Thymus (tissue), 11 donors: ENCODE data around the gene TELO2. TPM values are rescaled to one million over a fixed set of nuclear protein-coding genes. Genes with fewer than 3 reads are reported as not detected.

Experiments
- DNase-seq, 9 donors: peaks; one replicate each; pipeline ENCODE4 v3.0.0-alpha.2; 2013; ENCODE audit warnings: low spot score in 9 of 9, low read depth in 6 of 9, missing footprints in 1 of 9
- H3K27ac ChIP-seq, 2 donors: one replicate each; pipeline ENCODE4 v1.5.1; 2013; ENCODE audit warnings: control low read depth in 1 of 2, low read depth in 1 of 2, low read length in 1 of 2, mild to moderate bottlenecking in 1 of 2, moderate library complexity in 1 of 2
- H3K27me3 ChIP-seq, 2 donors: one replicate each; pipeline ENCODE4 v1.5.1; 2013; ENCODE audit warnings: low read length in 1 of 2; ENCODE audit not compliant: control insufficient read depth in 2 of 2, insufficient read depth in 1 of 2
- H3K36me3 ChIP-seq, 2 donors: one replicate each; pipeline ENCODE4 v1.5.1; 2013; ENCODE audit warnings: low read length in 1 of 2, mild to moderate bottlenecking in 1 of 2, moderate library complexity in 1 of 2; ENCODE audit not compliant: control insufficient read depth in 2 of 2, insufficient read depth in 2 of 2
- H3K4me1 ChIP-seq, 2 donors: one replicate each; pipeline ENCODE4 v1.5.1; 2013; ENCODE audit warnings: low read length in 2 of 2; ENCODE audit not compliant: control insufficient read depth in 2 of 2, insufficient read depth in 2 of 2
- H3K4me3 ChIP-seq, 2 donors: one replicate each; pipeline ENCODE4 v1.5.1; 2013; ENCODE audit warnings: low read length in 2 of 2, control low read depth in 1 of 2, mild to moderate bottlenecking in 1 of 2
- H3K9me3 ChIP-seq, 2 donors: one replicate each; pipeline ENCODE4 v1.5.1; 2013; ENCODE audit warnings: low read length in 1 of 2, mild to moderate bottlenecking in 1 of 2; ENCODE audit not compliant: control insufficient read depth in 2 of 2, insufficient read depth in 1 of 2
- WGBS: extraction: QIAGEN DNeasy Blood & Tissue Kit; methylation state at CpG from one replicate; pipeline ENCODE4 v1.1.7; 2013; 5-methylcytosine and 5-hydroxymethylcytosine counted together
- polyA plus RNA-seq: library from polyadenylated mRNA; stranded (reverse); fragments of 200-250 nt; gene quantifications from one replicate; pipeline ENCODE4 v1.2.3, GENCODE V29; 2013
- total RNA-seq: library from RNA; stranded (reverse); fragments of 120-200 nt; gene quantifications from one replicate; pipeline ENCODE4 v1.2.4, GENCODE V29; 2013
- donor health status: healthy.

TELO2 gene
- total and polyA plus RNA-seq, 2 donors, result 14.0 to 97.4 TPM

- Histone ChIP-seq H3K4me1 (peaks cover 6% of the 10 kb centered on the region in 2 donors), H3K36me3 (peaks cover 69 to 82% of the 10 kb centered on the region in 2 donors), H3K9me3 (no peaks in the 10 kb centered on the region), H3K27ac (no peak overlapping the region), H3K4me3 (no peak overlapping the region), H3K27me3 (no peaks in the 10 kb centered on the region)
- no peak for DNase-seq
- WGBS, result 97% methylated on average over 35 of the region's 35 CpGs
Observed at GRCh38 chr16:1498899-1499676, 5.9 kb downstream of the TELO2 start.

GRCh38 chr16:1499756-1500464 is 6.8 kb downstream of the TELO2 start:
- H3K27me3 ChIP-seq, result no peaks in the 10 kb centered on the region
- H3K9me3 ChIP-seq, result no peaks in the 10 kb centered on the region
- WGBS, result 97% methylated on average over 36 of the region's 36 CpGs
- DNase-seq, result no peak
- H3K27ac ChIP-seq, result no peak overlapping the region
- H3K4me3 ChIP-seq, result no peak overlapping the region
- H3K36me3 ChIP-seq, result peaks cover 66 to 76% of the 10 kb centered on the region in 2 donors
- H3K4me1 ChIP-seq, result no peaks in the 10 kb centered on the region

GRCh38 chr16:1500465-1501150 is 7.4 kb downstream of the TELO2 start:
- 98% methylated on average over 44 of the region's 44 CpGs for WGBS
- no peak overlapping the region for H3K27ac ChIP-seq
- no peak for DNase-seq
- H3K36me3 ChIP-seq, result peaks cover 63 to 70% of the 10 kb centered on the region in 2 donors
- no peaks in the 10 kb centered on the region for H3K4me1 ChIP-seq
- H3K27me3 ChIP-seq, result no peaks in the 10 kb centered on the region
- no peaks in the 10 kb centered on the region for H3K9me3 ChIP-seq
- H3K4me3 ChIP-seq, result no peak overlapping the region

- no peak overlapping the region for H3K27ac ChIP-seq
- no peak overlapping the region for H3K4me3 ChIP-seq
- no peak for DNase-seq
- no peaks in the 10 kb centered on the region for H3K4me1 ChIP-seq
- no peaks in the 10 kb centered on the region for H3K27me3 ChIP-seq
- 98% methylated on average over 23 of the region's 23 CpGs for WGBS
- H3K9me3 ChIP-seq, result no peaks in the 10 kb centered on the region
- peaks cover 65 to 73% of the 10 kb centered on the region in 2 donors for H3K36me3 ChIP-seq
Observed at GRCh38 chr16:1501630-1502029, 8.5 kb downstream of the TELO2 start.

GRCh38 chr16:1502092-1503004 is 9.2 kb downstream of the TELO2 start:
- H3K4me3 ChIP-seq, result no peak overlapping the region
- no peaks in the 10 kb centered on the region for H3K9me3 ChIP-seq
- no peak for DNase-seq
- 97% methylated on average over 42 of the region's 42 CpGs for WGBS
- H3K27ac ChIP-seq, result no peak overlapping the region
- no peaks in the 10 kb centered on the region for H3K4me1 ChIP-seq
- no peaks in the 10 kb centered on the region for H3K27me3 ChIP-seq
- H3K36me3 ChIP-seq, result peaks cover 60 to 69% of the 10 kb centered on the region in 2 donors

GRCh38 chr16:1503110-1503955 is 10.2 kb downstream of the TELO2 start:
- peaks cover 55 to 71% of the 10 kb centered on the region in 2 donors for H3K36me3 ChIP-seq
- WGBS, result 98% methylated on average over 37 of the region's 37 CpGs
- H3K9me3 ChIP-seq, result no peaks in the 10 kb centered on the region
- no peaks in the 10 kb centered on the region for H3K27me3 ChIP-seq
- H3K4me1 ChIP-seq, result no peaks in the 10 kb centered on the region
- no peak overlapping the region for H3K27ac ChIP-seq
- DNase-seq, result no peak
- no peak overlapping the region for H3K4me3 ChIP-seq

- Histone ChIP-seq H3K4me3 (no peak overlapping the region), H3K9me3 (no peaks in the 10 kb centered on the region), H3K4me1 (no peaks in the 10 kb centered on the region), H3K27me3 (no peaks in the 10 kb centered on the region), H3K36me3 (peaks cover 51 to 69% of the 10 kb centered on the region in 2 donors), H3K27ac (no peak overlapping the region)
- DNase-seq, result no peak
- 98% methylated on average over 37 of the region's 37 CpGs for WGBS
Observed at GRCh38 chr16:1505073-1505844, 12.1 kb downstream of the TELO2 start.
